Activated B cell treated with CpG ODN at 0.5 μM for 24 hours (primary cell): ENCODE measurements around the gene TCAP. TPM values are rescaled to one million over a fixed set of nuclear protein-coding genes. Genes with fewer than 3 reads are reported as not detected.

Source experiments
- ATAC-seq: fragments of 200-7000 bp; cut with Tn5 transposase; one replicate; pipeline ENCODE4 v1.10.0; 2021; ENCODE audit warnings: low read depth, mild to moderate bottlenecking, moderate library complexity
- CTCF ChIA-PET: fragments of 350-600 bp; sonication (Branson Sonifier 250); formaldehyde crosslinking; loops from one replicate; lab custom pipeline; 2021; ENCODE audit warnings: antibody characterized with exemption; lab: Charles Lee
- POLR2A ChIA-PET: fragments of 350-600 bp; sonication (Branson Sonifier 250); formaldehyde crosslinking; loops from one replicate; lab custom pipeline; 2021; ENCODE audit warnings: antibody characterized with exemption; lab: Charles Lee
- DNase-seq: peaks from one replicate; pipeline ENCODE4 v3.0.0; 2022
- H3K27ac Mint-ChIP-seq: one replicate; pipeline ENCODE4 v1.8.0; 2020; ENCODE audit warnings: mixed read lengths
- H3K27me3 Mint-ChIP-seq: one replicate; pipeline ENCODE4 v1.8.0; 2021; ENCODE audit warnings: mixed read lengths
- H3K36me3 Mint-ChIP-seq: one replicate; pipeline ENCODE4 v1.8.0; 2021; ENCODE audit warnings: low read depth, mixed read lengths
- H3K4me1 Mint-ChIP-seq: one replicate; pipeline ENCODE4 v1.8.0; 2021; ENCODE audit warnings: mixed read lengths
- H3K4me3 Mint-ChIP-seq: one replicate; pipeline ENCODE4 v1.8.0; 2020; ENCODE audit warnings: mild to moderate bottlenecking, mixed read lengths
- H3K9me3 Mint-ChIP-seq: one replicate; pipeline ENCODE4 v1.8.0; 2020; ENCODE audit warnings: mixed read lengths
- intact Hi-C: fragments of 100-400 bp; cut with micrococcal nuclease; formaldehyde crosslinking; loops from one replicate; pipeline ENCODE4 v1.15.1; 2024
- total RNA-seq: library from RNA; stranded (reverse); gene quantifications from 2 replicates; pipeline ENCODE4 v1.2.3, GENCODE V29; 2022
- TF ChIP-seq, protein P1 (sequence below): fragments of 200-600 bp; IDR thresholded peaks from one replicate; pipeline ENCODE4 v1.8.0; 2022; ENCODE audit warnings: antibody characterized with exemption, mild to moderate bottlenecking

The TCAP gene
- total RNA-seq, 1 donor from 2014 or later, result 2.3 TPM

- Mint-ChIP-seq H3K36me3 (no peaks in the 10 kb centered on the region), H3K27ac (peak overlapping the region; percentile 90), H3K4me1 (peaks cover 74% of the 10 kb centered on the region), H3K9me3 (no peaks in the 10 kb centered on the region), H3K4me3 (no peak overlapping the region), H3K27me3 (no peaks in the 10 kb centered on the region)
- DNase-seq, result no peak
- peak; percentile 73 for ATAC-seq
- intact Hi-C loops, result no loop called here
- ChIA-PET CTCF (interaction anchor here (1.2 to 2.2 kb wide), 5 partner anchors 13 to 55 kb away, joined by 3 to 9 read pairs (median 5); partner anchors contain the start of gene PGAP3), POLR2A (interaction anchor here (0.7 to 3.0 kb wide), 6 partner anchors 9 to 124 kb away, joined by 3 to 23 read pairs (median 4); partner anchors contain the start of genes MIEN1, PGAP3 and TCAP)
- TF ChIP-seq, protein P1, sequence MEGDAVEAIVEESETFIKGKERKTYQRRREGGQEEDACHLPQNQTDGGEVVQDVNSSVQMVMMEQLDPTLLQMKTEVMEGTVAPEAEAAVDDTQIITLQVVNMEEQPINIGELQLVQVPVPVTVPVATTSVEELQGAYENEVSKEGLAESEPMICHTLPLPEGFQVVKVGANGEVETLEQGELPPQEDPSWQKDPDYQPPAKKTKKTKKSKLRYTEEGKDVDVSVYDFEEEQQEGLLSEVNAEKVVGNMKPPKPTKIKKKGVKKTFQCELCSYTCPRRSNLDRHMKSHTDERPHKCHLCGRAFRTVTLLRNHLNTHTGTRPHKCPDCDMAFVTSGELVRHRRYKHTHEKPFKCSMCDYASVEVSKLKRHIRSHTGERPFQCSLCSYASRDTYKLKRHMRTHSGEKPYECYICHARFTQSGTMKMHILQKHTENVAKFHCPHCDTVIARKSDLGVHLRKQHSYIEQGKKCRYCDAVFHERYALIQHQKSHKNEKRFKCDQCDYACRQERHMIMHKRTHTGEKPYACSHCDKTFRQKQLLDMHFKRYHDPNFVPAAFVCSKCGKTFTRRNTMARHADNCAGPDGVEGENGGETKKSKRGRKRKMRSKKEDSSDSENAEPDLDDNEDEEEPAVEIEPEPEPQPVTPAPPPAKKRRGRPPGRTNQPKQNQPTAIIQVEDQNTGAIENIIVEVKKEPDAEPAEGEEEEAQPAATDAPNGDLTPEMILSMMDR, result no peak
Observed at GRCh38 chr17:39674702-39675389, 9.7 kb downstream of the TCAP start.

GRCh38 chr17:39675390-39676082 lies 10.4 kb downstream of the TCAP start:
- intact Hi-C loops, result loop anchor here (1.0 kb wide), 1 partner anchor 8 kb away; no protein-coding TSS in a partner anchor
- TF ChIP-seq, protein P1, result no peak
- Mint-ChIP-seq H3K27ac (peak overlapping the region; percentile 90), H3K4me1 (peaks cover 81% of the 10 kb centered on the region), H3K36me3 (peaks cover 3% of the 10 kb centered on the region), H3K9me3 (no peaks in the 10 kb centered on the region), H3K27me3 (no peaks in the 10 kb centered on the region), H3K4me3 (peak overlapping the region; percentile 41)
- CTCF ChIA-PET, result interaction anchor here (1.0 to 2.2 kb wide), 6 partner anchors 10 to 56 kb away, joined by 3 to 9 read pairs (median 4); partner anchors contain the start of genes PGAP3 and TCAP
- DNase-seq, result no peak
- ATAC-seq, result no peak
- POLR2A ChIA-PET, result interaction anchor here (0.6 to 3.0 kb wide), 7 partner anchors 10 to 147 kb away, joined by 3 to 23 read pairs (median 5); partner anchors contain the start of genes MIEN1, PGAP3 and TCAP

DNA sequence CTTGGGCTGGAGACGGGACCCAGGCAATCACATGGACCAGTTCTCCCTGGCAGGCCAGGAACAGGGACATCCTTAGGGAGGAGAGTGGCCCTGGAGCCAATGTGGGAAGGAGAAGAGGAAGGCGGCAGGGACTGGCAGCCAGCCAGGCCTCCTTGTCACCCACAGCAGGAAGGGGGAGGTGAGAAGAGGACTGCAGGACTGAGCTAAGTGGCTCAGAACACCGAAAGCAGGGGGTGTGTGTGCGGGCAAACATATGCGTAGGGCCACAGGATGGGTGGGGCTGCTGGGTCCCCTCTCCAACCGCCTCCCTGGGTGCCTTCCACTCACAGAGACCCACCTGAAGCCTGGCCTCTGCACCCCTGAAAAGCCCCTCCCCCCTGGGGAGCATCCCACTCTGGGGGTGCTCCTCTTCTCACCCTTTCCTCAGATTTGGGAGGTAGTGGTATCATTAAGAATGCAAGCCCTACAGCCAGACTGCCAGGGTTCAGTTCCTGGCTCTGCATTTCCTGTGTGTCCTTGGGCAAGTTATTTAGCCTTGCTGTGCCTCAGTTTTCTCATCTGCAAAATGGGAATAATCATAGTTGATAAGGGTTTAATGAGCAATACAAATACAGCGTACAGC lies 11.2 kb downstream of the TCAP start:
- intact Hi-C loops, result loop anchor here (1.0 kb wide), 1 partner anchor 9 kb away; no protein-coding TSS in a partner anchor
- peaks cover 87% of the 10 kb centered on the region for H3K4me1 Mint-ChIP-seq
- peak overlapping the region; percentile 29 for H3K4me3 Mint-ChIP-seq
- no peaks in the 10 kb centered on the region for H3K27me3 Mint-ChIP-seq
- TF ChIP-seq, protein P1, result no peak
- DNase-seq (no peak), ATAC-seq (peak; percentile 51)
- POLR2A ChIA-PET, result interaction anchor here (0.6 to 3.0 kb wide), 5 partner anchors 8 to 146 kb away, joined by 3 to 23 read pairs (median 13); partner anchors contain the start of genes MIEN1, PGAP3 and PNMT
- peaks cover 6% of the 10 kb centered on the region for H3K36me3 Mint-ChIP-seq
- H3K27ac Mint-ChIP-seq, result peak overlapping the region; percentile 90
- no peaks in the 10 kb centered on the region for H3K9me3 Mint-ChIP-seq
- CTCF ChIA-PET, result interaction anchor here (1.0 to 2.2 kb wide), 5 partner anchors 11 to 54 kb away, joined by 3 to 9 read pairs (median 4); partner anchors contain the start of genes PGAP3 and TCAP

DNA sequence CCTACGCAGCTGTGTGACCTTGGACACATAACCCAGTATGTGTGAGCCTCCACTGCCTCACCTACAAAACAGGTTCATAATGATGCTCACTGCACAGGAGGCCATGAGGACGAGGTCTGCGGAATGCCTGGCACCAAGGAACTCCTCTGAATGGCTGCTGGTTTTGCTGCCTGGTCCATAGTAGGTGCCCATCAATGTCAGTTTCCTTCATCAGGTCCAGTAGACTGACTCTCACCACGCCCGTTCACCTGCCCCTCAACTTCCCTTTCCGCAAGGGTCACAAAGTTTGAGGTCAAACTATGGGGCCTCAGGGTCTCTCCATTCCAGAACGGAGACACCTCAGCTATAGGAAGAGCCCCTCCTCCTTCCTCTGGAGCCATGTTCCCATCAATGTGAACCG lies 11.9 kb downstream of the TCAP start:
- intact Hi-C loops, result no loop called here
- CTCF ChIA-PET, result interaction anchor here (1.4 kb wide), 1 partner anchor 9 kb away, joined by 4 read pairs; the partner anchor contains the start of gene PNMT
- TF ChIP-seq, protein P1, result no peak
- peaks cover 84% of the 10 kb centered on the region for H3K4me1 Mint-ChIP-seq
- ATAC-seq (no peak), DNase-seq (no peak)
- POLR2A ChIA-PET, result interaction anchor here (1.3 to 3.0 kb wide), 3 partner anchors 9 to 11 kb away, joined by 8 to 23 read pairs (median 13); partner anchors contain the start of genes PGAP3 and PNMT
- peak overlapping the region; percentile 16 for H3K4me3 Mint-ChIP-seq
- no peaks in the 10 kb centered on the region for H3K9me3 Mint-ChIP-seq
- H3K27ac Mint-ChIP-seq, result peak overlapping the region; percentile 90
- H3K36me3 Mint-ChIP-seq, result peaks cover 6% of the 10 kb centered on the region
- no peaks in the 10 kb centered on the region for H3K27me3 Mint-ChIP-seq
